Mucosa of descending colon (tissue), 3 donors: Measurements from ENCODE around the gene LEMD2. TPM values are rescaled to one million over a fixed set of nuclear protein-coding genes. Genes with fewer than 3 reads are reported as not detected.
A peak's percentile ranks its signal among the peaks of the same experiment; 100 is the strongest.

Experiments used
- ATAC-seq: fragments of 200-7000 bp; cut with Tn5 transposase; one replicate; pipeline ENCODE4 v1.9.1; 2020; ENCODE audit warnings: mild to moderate bottlenecking, moderate library complexity
- DNase-seq, 3 donors: peaks; one replicate each; pipeline ENCODE4 v3.0.0-alpha.2; 2020
- H3K36me3 ChIP-seq: fragments of 200-600 bp; one replicate; pipeline ENCODE4 v1.8.0; 2021; ENCODE audit warnings: low read depth, mild to moderate bottlenecking
- H3K4me1 ChIP-seq: fragments of 200-600 bp; one replicate; pipeline ENCODE4 v1.8.0; 2021; ENCODE audit warnings: low read depth, mild to moderate bottlenecking
- H3K4me3 ChIP-seq: fragments of 200-600 bp; one replicate; pipeline ENCODE4 v1.8.0; 2021; ENCODE audit warnings: mild to moderate bottlenecking
- H3K9me3 ChIP-seq: fragments of 200-600 bp; one replicate; pipeline ENCODE4 v1.8.0; 2021; ENCODE audit warnings: mild to moderate bottlenecking
- intact Hi-C, 2 donors: fragments of 100-400 bp; cut with DNase I in 1 of 2; cut with micrococcal nuclease in 1 of 2; formaldehyde crosslinking; loops; one replicate each; pipeline versions ENCODE4 v1.11.0 to v1.11.1; 2022; cut with DNase I, micrococcal nuclease
- total RNA-seq, 3 donors: library from RNA; stranded (reverse); fragmentation: NEBNext Ultra II Directional in 2 of 3; extraction: Animal tissue kit (Norgen Biotek cat#: 25700) in 2 of 3; gene quantifications; one replicate each; pipeline versions ENCODE4 v1.2.1 to v1.2.4, GENCODE V29; 2021 to 2023
- TF ChIP-seq, protein P1 (sequence below): fragments of 200-600 bp; IDR thresholded peaks from one replicate; pipeline ENCODE4 v1.8.0; 2022; ENCODE audit warnings: antibody characterized with exemption, mild to moderate bottlenecking
- donor health status: DM: no; HTN: no; CAD: no; lungs with moderate emphysema.
- donor health status: DM: no; HTN: no; CAD: no.
- donor health status: DM: no; HTN: yes; CAD: no.

LEMD2 gene
- total RNA-seq, 3 donors from 2014 or later: 57.2 to 73.6 (median 59.6) TPM

DNA sequence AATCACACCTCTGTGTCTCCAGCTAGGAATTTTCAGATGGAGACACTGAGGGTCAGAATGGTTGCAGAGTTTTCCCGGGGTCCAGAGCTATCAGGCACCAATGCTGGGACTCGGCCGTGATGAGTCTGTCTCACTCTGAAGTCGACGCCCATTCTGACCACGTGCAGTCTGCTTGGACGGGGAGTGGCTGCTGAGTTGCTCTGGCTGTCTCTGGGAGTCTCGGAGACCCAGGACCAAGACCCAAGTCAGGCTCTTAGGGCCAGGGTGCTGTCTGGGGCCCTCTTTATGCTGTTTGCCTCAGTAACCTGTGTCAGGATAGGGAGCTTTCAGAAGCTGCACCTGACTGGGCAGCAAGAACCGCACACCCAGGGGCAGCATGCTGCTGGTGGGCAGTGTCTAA, 46.8 kb downstream of the LEMD2 start:
- no peak for DNase-seq
- peaks cover 23% of the 10 kb centered on the region for H3K4me1 ChIP-seq
- no peaks in the 10 kb centered on the region for H3K36me3 ChIP-seq
- H3K4me3 ChIP-seq: no peak overlapping the region
- H3K9me3 ChIP-seq: no peaks in the 10 kb centered on the region
- ATAC-seq: no peak
- TF ChIP-seq, protein P1, sequence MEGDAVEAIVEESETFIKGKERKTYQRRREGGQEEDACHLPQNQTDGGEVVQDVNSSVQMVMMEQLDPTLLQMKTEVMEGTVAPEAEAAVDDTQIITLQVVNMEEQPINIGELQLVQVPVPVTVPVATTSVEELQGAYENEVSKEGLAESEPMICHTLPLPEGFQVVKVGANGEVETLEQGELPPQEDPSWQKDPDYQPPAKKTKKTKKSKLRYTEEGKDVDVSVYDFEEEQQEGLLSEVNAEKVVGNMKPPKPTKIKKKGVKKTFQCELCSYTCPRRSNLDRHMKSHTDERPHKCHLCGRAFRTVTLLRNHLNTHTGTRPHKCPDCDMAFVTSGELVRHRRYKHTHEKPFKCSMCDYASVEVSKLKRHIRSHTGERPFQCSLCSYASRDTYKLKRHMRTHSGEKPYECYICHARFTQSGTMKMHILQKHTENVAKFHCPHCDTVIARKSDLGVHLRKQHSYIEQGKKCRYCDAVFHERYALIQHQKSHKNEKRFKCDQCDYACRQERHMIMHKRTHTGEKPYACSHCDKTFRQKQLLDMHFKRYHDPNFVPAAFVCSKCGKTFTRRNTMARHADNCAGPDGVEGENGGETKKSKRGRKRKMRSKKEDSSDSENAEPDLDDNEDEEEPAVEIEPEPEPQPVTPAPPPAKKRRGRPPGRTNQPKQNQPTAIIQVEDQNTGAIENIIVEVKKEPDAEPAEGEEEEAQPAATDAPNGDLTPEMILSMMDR: no peak
- intact Hi-C loops: no loop called here

DNA sequence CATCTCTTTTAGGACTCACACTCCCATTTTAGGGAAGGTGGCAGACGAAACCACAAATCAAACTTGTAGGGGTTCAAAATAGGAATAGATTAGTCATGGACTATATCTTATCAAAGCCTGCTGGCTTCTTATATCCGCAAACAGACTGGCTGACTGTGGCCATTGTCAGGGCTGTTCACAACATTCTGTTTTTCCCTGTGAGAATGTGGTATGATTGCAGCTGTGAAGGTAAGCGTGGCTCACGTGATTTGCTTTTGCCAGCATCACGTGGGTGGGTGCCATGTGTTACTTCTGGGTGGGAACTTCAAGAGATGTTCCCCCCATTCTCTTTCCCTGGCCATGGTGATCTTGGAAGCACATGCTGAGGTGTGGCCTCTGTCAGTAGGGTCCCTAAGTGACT, 48.1 kb downstream of the LEMD2 start:
- Histone ChIP-seq H3K36me3 (no peaks in the 10 kb centered on the region), H3K4me3 (no peak overlapping the region), H3K4me1 (peaks cover 23% of the 10 kb centered on the region), H3K9me3 (no peaks in the 10 kb centered on the region)
- DNase-seq (peak in 1 of 3 donors; percentile 4), ATAC-seq (no peak)
- intact Hi-C loops: no loop called here
- TF ChIP-seq, protein P1: no peak

DNA sequence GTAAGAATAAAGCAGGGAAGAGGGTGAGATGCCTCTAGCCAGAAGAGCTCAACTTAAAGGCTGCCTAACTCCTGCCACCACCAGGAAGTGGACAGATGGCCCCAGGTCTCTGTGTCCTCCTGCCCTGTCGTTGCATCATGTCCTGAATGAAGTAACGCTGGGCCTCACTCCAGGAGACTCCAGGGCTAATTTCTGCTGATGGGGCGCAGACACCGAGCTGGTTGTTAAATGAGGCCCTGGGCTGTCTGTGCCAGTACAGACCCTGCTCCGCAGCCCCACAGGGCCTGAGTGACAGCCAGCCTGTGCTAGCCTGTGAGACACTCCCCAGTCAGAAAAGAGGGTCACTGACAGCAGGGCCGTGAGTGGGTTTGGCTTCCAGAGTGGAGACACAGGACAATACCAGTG, 48.7 kb downstream of the LEMD2 start:
- ATAC-seq (no peak), DNase-seq (no peak)
- TF ChIP-seq, protein P1: no peak
- intact Hi-C loops: no loop called here
- no peaks in the 10 kb centered on the region for H3K9me3 ChIP-seq
- H3K4me1 ChIP-seq: peaks cover 18% of the 10 kb centered on the region
- no peak overlapping the region for H3K4me3 ChIP-seq
- no peaks in the 10 kb centered on the region for H3K36me3 ChIP-seq

DNA sequence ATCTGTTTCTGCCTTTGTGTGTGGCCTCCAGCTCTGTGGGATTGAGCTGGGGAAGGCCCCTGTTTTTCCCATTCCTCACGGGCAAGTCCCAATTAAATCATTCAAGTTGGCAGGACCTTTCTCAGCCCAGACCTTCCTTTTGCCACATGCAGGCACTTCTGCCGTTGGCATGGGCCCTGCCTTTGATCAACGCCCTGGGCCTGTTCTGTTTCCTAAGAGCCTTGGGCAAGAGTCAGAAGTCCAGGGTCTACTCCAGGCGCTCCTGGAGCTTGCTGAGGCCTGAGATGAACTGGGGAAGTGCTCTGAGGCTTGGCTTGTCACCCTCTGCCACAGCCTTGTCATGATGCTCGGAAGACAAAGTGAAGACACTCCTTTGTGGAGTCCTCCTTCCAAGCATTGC, 49.4 kb downstream of the LEMD2 start:
- ATAC-seq: no peak
- no peak for DNase-seq

DNA sequence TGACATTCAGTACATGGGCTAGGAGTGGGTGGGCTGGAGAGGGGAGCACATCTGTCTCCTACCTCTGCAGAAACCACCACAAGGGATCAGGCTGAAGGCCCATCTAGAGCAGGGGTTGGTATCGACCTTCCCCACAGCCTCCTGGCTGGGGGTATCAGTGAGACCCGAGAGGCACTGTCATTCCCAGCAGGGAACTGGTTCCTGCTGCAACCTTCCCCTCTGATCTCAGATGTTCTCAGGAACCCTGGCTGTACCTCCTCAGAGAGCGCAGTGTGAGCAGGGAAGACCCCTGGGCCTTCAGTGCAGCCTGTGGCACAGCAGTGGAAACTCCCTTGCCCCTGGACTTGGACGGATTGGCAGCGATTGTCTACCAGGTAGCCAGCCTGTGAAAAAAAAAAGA, 50.1 kb downstream of the LEMD2 start:
- intact Hi-C loops: no loop called here

More for the DNA sequence above, 49.4 kb downstream of the LEMD2 start:
- intact Hi-C loops: no loop called here
- H3K9me3 ChIP-seq: no peaks in the 10 kb centered on the region
- H3K4me3 ChIP-seq: no peak overlapping the region
- peaks cover 13% of the 10 kb centered on the region for H3K4me1 ChIP-seq
- H3K36me3 ChIP-seq: no peaks in the 10 kb centered on the region
- TF ChIP-seq, protein P1: no peak

More for the DNA sequence above, 50.1 kb downstream of the LEMD2 start:
- TF ChIP-seq, protein P1: no peak
- Histone ChIP-seq H3K4me1 (peaks cover 8% of the 10 kb centered on the region), H3K4me3 (no peak overlapping the region), H3K36me3 (no peaks in the 10 kb centered on the region), H3K9me3 (no peaks in the 10 kb centered on the region)
- DNase-seq: no peak
- no peak for ATAC-seq
